IMR-90 (cell line): ENCODE results near the gene MLH1.

Source experiments
- BHLHE40 ChIP-seq: fragments of 150-350 bp; IDR thresholded peaks from 2 replicates; pipeline ENCODE4 v1.6.1; 2016; ENCODE audit warnings: mild to moderate bottlenecking, low read depth, low read length
- CEBPB ChIP-seq: IDR thresholded peaks from 2 replicates; pipeline ENCODE4 v1.6.1; 2012; ENCODE audit warnings: low read depth, low read length, improper control_type of control experiment
- CHD1 ChIP-seq: IDR thresholded peaks from 2 replicates; pipeline ENCODE4 v1.6.1; 2012; ENCODE audit warnings: low read depth, low read length, improper control_type of control experiment
- CTCF ChIP-seq: conservative IDR thresholded peaks from 2 replicates; pipeline ENCODE4 v1.5.1; 2012; ENCODE audit warnings: mild to moderate bottlenecking, low read depth, low read length, improper control_type of control experiment
- MAZ ChIP-seq: IDR thresholded peaks from 2 replicates; pipeline ENCODE4 v1.6.1; 2012; ENCODE audit warnings: low read depth, mild to moderate bottlenecking, low read length, improper control_type of control experiment, moderate library complexity, borderline replicate concordance
- MXI1 ChIP-seq: IDR thresholded peaks from 2 replicates; pipeline ENCODE4 v1.6.1; 2012; ENCODE audit warnings: low read depth, mild to moderate bottlenecking, low read length, moderate library complexity, borderline replicate concordance
- POLR2A ChIP-seq: IDR thresholded peaks from 2 replicates; pipeline ENCODE4 v1.6.1; 2012; ENCODE audit warnings: mild to moderate bottlenecking, low read depth, low read length
- RAD21 ChIP-seq: IDR thresholded peaks from 2 replicates; pipeline ENCODE4 v1.6.1; 2012; ENCODE audit warnings: low read length, improper control_type of control experiment
- RCOR1 ChIP-seq: IDR thresholded peaks from 2 replicates; pipeline ENCODE4 v1.6.1; 2012; ENCODE audit warnings: mild to moderate bottlenecking, low read length, improper control_type of control experiment; ENCODE audit not compliant: insufficient replicate concordance
- SMC3 ChIP-seq: fragments of 150-350 bp; IDR thresholded peaks from 2 replicates; pipeline ENCODE4 v1.6.1; 2016; ENCODE audit warnings: low read depth, mild to moderate bottlenecking, antibody characterized with exemption, low read length, moderate library complexity
- TF ChIP-seq, protein P1 (sequence below): fragments of 150-350 bp; IDR thresholded peaks from 2 replicates; pipeline ENCODE4 v1.6.1; 2017; ENCODE audit warnings: mild to moderate bottlenecking, antibody characterized with exemption, low read length, low read depth

DNA sequence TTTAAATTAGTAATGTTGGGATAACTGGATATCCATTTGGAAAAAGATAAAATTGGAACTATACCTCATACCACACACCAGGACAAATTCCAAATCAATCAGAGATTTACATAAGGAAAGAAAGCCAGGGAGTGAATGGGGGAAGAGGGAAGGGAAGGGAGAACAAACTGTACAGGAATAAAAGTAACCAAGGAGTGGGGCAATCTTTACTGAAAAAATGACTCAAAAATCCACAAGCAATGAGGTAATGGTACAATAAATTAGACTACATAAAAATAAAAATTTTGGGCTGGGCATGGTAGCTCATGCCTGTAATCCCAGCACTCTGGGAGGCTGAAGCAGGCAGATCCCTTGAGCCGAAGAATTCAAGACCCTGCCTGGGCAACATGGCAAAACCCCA lies 82.6 kb downstream of the MLH1 start:
- TF ChIP-seq CTCF (no peak), MAZ (no peak), POLR2A (no peak), SMC3 (no peak), BHLHE40 (no peak), RAD21 (no peak), RCOR1 (no peak), CEBPB (no peak), CHD1 (no peak), MXI1 (no peak)
- TF ChIP-seq, protein P1, sequence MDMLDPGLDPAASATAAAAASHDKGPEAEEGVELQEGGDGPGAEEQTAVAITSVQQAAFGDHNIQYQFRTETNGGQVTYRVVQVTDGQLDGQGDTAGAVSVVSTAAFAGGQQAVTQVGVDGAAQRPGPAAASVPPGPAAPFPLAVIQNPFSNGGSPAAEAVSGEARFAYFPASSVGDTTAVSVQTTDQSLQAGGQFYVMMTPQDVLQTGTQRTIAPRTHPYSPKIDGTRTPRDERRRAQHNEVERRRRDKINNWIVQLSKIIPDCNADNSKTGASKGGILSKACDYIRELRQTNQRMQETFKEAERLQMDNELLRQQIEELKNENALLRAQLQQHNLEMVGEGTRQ = no peak
